HG02798 (cell line): ENCODE data around the gene CST7.
"Not testable (repeated sequence)": the region's sequence is repeated elsewhere in the genome, so short reads cannot be mapped to it uniquely, and the experiment has no call there.

Experiments used
- ATAC-seq: cut with Tn5 transposase; IDR thresholded peaks from one replicate; pipeline ENCODE4 v1.9.1; 2021; ENCODE audit warnings: mild to moderate bottlenecking; ENCODE audit not compliant: unreplicated experiment, poor library complexity

Gene CST7

GRCh38 chr20:24948939-24949679, at the start of gene CST7:
Gene CST7 (plus strand): TSS chr20:24949269. CDS start chr20:24949506, 237 bp downstream.
- no peak for ATAC-seq

GRCh38 chr20:24906806-24907205, 42.3 kb upstream of the CST7 start:
- no peak for ATAC-seq

- no peak for ATAC-seq
These were observed 40.4 kb upstream of the CST7 start for GRCh38 chr20:24908642-24909041.

- no peak for ATAC-seq
These were observed 39.8 kb upstream of the CST7 start for GRCh38 chr20:24909086-24909780.

- no peak for ATAC-seq
These were observed 39.2 kb upstream of the CST7 start for GRCh38 chr20:24909861-24910260.

GRCh38 chr20:24910461-24910860, 38.6 kb upstream of the CST7 start:
- ATAC-seq = no peak

GRCh38 chr20:24911461-24911860, 37.6 kb upstream of the CST7 start:
- ATAC-seq = no peak

- ATAC-seq = no peak
These were observed 36.5 kb upstream of the CST7 start for GRCh38 chr20:24912397-24913075.

GRCh38 chr20:24913076-24913628, 35.9 kb upstream of the CST7 start:
- no peak for ATAC-seq

GRCh38 chr20:24914388-24915241, 34.5 kb upstream of the CST7 start:
- ATAC-seq = no peak

- no peak for ATAC-seq
These were observed 33.6 kb upstream of the CST7 start for GRCh38 chr20:24915440-24915839.

- ATAC-seq = no peak
These were observed 33.2 kb upstream of the CST7 start for GRCh38 chr20:24915892-24916291.

- ATAC-seq = no peak
These were observed 32.7 kb upstream of the CST7 start for GRCh38 chr20:24916412-24916811.

- no peak for ATAC-seq
These were observed 32.0 kb upstream of the CST7 start for GRCh38 chr20:24917056-24917455.

- peak; percentile 67 for ATAC-seq
These were observed 31.1 kb upstream of the CST7 start for GRCh38 chr20:24917797-24918578.

GRCh38 chr20:24918579-24919566, 30.2 kb upstream of the CST7 start:
- ATAC-seq = no peak

GRCh38 chr20:24919665-24920064, 29.4 kb upstream of the CST7 start:
- not testable (repeated sequence) for ATAC-seq

- not testable (repeated sequence) for ATAC-seq
These were observed 28.4 kb upstream of the CST7 start for GRCh38 chr20:24920706-24921105.
